ENCODE data around the gene TMEM59L. TPM values are rescaled to one million over a fixed set of nuclear protein-coding genes. Genes with fewer than 3 reads are reported as not detected.

Gene TMEM59L
- total and polyA plus RNA-seq, 4 donors = 0.08 to 0.15 (median 0.08) TPM; not detected in 1

- Histone ChIP-seq H3K36me3 (ENCODE audit: control insufficient read depth in 4 of 4, insufficient read depth in 3 of 4, low read depth in 1 of 4, low read length in 3 of 4) (no peaks in the 10 kb centered on the region), H3K4me3 (ENCODE audit: low read depth in 1 of 3, low read length in 3 of 3) (no peak overlapping the region)
Measured at GRCh38 chr19:18605546-18606280, 7.0 kb upstream of the TMEM59L start.

GRCh38 chr19:18606281-18607225 lies 6.1 kb upstream of the TMEM59L start, which contains the start of gene CRLF1:
Gene CRLF1 (minus strand): TSS chr19:18606799. CDS start chr19:18606656, 143 bp downstream.
- peaks cover 0 to 6% (median under 1%) of the 10 kb centered on the region in 4 donors for H3K4me1 ChIP-seq (ENCODE audit: control insufficient read depth in 4 of 4, insufficient read depth in 4 of 4, low read length in 3 of 4)
- H3K9me3 ChIP-seq (ENCODE audit: control insufficient read depth in 4 of 4, low read length in 3 of 4) = no peaks in the 10 kb centered on the region
- DNase-seq (ENCODE audit: low spot score) = no peak
- H3K9ac ChIP-seq (ENCODE audit: low read depth in 1 of 2, low read length in 2 of 2) = no peak within 1 kb of the TSS
- H3K27ac ChIP-seq (ENCODE audit: low read depth in 1 of 2, low read length in 2 of 2) = no peak within 1 kb of the TSS
- no peaks in the 10 kb centered on the region for H3K36me3 ChIP-seq (ENCODE audit: control insufficient read depth in 4 of 4, insufficient read depth in 3 of 4, low read depth in 1 of 4, low read length in 3 of 4)
- peak within 1 kb of the TSS in 1 of 3 donors; percentile 23 for H3K4me3 ChIP-seq (ENCODE audit: low read depth in 1 of 3, low read length in 3 of 3)
- peaks cover 8 to 12% (median 10%) of the 10 kb centered on the region in 4 donors for H3K27me3 ChIP-seq (ENCODE audit: control insufficient read depth in 4 of 4, insufficient read depth in 4 of 4, low read length in 3 of 4)
- 2% methylated on average over 116 of the region's 116 CpGs for WGBS
- TF ChIP-seq HNF4A (conservative IDR thresholded peaks at IDR 0.05) = no peak
- no peak for TF ChIP-seq FOXA1 (IDR thresholded peaks at IDR 0.05)
- no peak for TF ChIP-seq CTCF (IDR thresholded peaks at IDR 0.05; ENCODE audit: low read depth, low read length, missing input control)
- no peak for TF ChIP-seq ZBTB33 (IDR thresholded peaks at IDR 0.05)
- TF ChIP-seq MAX (IDR thresholded peaks at IDR 0.05) = no peak
- no peak for TF ChIP-seq RXRA (IDR thresholded peaks at IDR 0.05)
- no peak for TF ChIP-seq RAD21 (IDR thresholded peaks at IDR 0.05)
- no peak for TF ChIP-seq EGR1 (IDR thresholded peaks at IDR 0.05; ENCODE audit: low read depth in 2 of 2)
- TF ChIP-seq SP1 (IDR thresholded peaks at IDR 0.05) = no peak
- no peak for TF ChIP-seq FOXA2 (IDR thresholded peaks at IDR 0.05)
- TF ChIP-seq TAF1 (conservative IDR thresholded peaks at IDR 0.05) = no peak

More at GRCh38 chr19:18605546-18606280, 7.0 kb upstream of the TMEM59L start:
- H3K9ac ChIP-seq (ENCODE audit: low read depth in 1 of 2, low read length in 2 of 2) = no peak overlapping the region
- H3K9me3 ChIP-seq (ENCODE audit: control insufficient read depth in 4 of 4, low read length in 3 of 4) = no peaks in the 10 kb centered on the region
- H3K27me3 ChIP-seq (ENCODE audit: control insufficient read depth in 4 of 4, insufficient read depth in 4 of 4, low read length in 3 of 4) = peaks cover 8 to 12% (median 10%) of the 10 kb centered on the region in 4 donors
- DNase-seq (ENCODE audit: low spot score) = no peak
- H3K4me1 ChIP-seq (ENCODE audit: control insufficient read depth in 4 of 4, insufficient read depth in 4 of 4, low read length in 3 of 4) = peaks cover 0 to 5% (median under 1%) of the 10 kb centered on the region in 4 donors
- WGBS = 4% methylated on average over 65 of the region's 65 CpGs
- no peak for TF ChIP-seq TAF1 (conservative IDR thresholded peaks at IDR 0.05)
- H3K27ac ChIP-seq (ENCODE audit: low read depth in 1 of 2, low read length in 2 of 2) = no peak overlapping the region
